GM13976 (cell line): Measurements from ENCODE around the gene CD1D.
"Not testable (repeated sequence)": the region's sequence is repeated elsewhere in the genome, so short reads cannot be mapped to it uniquely, and the experiment has no call there.

Experiments
- DNase-seq: peaks from one replicate; pipeline ENCODE4 v3.0.0; 2012; ENCODE audit warnings: low spot score
- in situ Hi-C: fragments of 300-500 bp; cut with MboI; formaldehyde crosslinking; loops from one replicate; pipeline ENCODE4 v1.12.0; 2022; ENCODE audit warnings: low sequenced_read_pairs, mixed read lengths, inconsistent platforms; ENCODE audit not compliant: unreplicated experiment
- TF ChIP-seq, protein P1 (sequence below): IDR thresholded peaks from 2 replicates; pipeline ENCODE4 v1.5.1; 2012; ENCODE audit warnings: borderline replicate concordance, mild to moderate bottlenecking; ENCODE audit not compliant: insufficient read depth; ENCODE audit errors: extremely low read depth, missing control alignments, control extremely low read depth

Gene CD1D

GRCh38 chr1:158163000-158163947 lies 17.4 kb upstream of the CD1D start:
- TF ChIP-seq, protein P1, sequence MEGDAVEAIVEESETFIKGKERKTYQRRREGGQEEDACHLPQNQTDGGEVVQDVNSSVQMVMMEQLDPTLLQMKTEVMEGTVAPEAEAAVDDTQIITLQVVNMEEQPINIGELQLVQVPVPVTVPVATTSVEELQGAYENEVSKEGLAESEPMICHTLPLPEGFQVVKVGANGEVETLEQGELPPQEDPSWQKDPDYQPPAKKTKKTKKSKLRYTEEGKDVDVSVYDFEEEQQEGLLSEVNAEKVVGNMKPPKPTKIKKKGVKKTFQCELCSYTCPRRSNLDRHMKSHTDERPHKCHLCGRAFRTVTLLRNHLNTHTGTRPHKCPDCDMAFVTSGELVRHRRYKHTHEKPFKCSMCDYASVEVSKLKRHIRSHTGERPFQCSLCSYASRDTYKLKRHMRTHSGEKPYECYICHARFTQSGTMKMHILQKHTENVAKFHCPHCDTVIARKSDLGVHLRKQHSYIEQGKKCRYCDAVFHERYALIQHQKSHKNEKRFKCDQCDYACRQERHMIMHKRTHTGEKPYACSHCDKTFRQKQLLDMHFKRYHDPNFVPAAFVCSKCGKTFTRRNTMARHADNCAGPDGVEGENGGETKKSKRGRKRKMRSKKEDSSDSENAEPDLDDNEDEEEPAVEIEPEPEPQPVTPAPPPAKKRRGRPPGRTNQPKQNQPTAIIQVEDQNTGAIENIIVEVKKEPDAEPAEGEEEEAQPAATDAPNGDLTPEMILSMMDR = no peak
- in situ Hi-C loops = no loop called here
- DNase-seq = peak; percentile 51

- no peak for DNase-seq
- in situ Hi-C loops = no loop called here
- TF ChIP-seq, protein P1 = no peak
Observed at GRCh38 chr1:158169105-158169504, 11.6 kb upstream of the CD1D start.

DNA sequence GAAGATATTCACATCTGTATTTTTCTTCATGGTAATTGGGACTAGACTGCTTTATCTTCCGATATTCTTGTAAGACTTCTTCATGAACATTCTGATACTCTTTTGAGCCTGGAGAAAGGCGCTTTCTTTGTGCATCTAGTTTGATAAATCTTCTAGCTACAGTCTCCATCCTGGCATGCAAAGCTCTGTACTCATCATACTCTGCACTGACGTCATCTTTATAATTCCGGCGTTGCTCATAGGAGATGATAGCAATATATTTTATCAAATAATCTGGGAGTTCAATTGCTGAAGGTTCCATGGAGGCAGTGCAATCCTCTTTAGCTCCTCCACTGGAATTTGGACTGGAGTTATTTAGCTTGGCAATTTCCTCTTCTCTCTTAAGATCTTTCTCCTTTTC lies 4.8 kb upstream of the CD1D start:
- DNase-seq, in situ Hi-C loops: not testable (repeated sequence)

GRCh38 chr1:158176399-158176798 lies 4.3 kb upstream of the CD1D start:
- TF ChIP-seq, protein P1 = no peak
- DNase-seq = no peak
- in situ Hi-C loops = no loop called here

GRCh38 chr1:158176849-158177699 lies 3.6 kb upstream of the CD1D start:
- DNase-seq, in situ Hi-C loops: not testable (repeated sequence)

DNA sequence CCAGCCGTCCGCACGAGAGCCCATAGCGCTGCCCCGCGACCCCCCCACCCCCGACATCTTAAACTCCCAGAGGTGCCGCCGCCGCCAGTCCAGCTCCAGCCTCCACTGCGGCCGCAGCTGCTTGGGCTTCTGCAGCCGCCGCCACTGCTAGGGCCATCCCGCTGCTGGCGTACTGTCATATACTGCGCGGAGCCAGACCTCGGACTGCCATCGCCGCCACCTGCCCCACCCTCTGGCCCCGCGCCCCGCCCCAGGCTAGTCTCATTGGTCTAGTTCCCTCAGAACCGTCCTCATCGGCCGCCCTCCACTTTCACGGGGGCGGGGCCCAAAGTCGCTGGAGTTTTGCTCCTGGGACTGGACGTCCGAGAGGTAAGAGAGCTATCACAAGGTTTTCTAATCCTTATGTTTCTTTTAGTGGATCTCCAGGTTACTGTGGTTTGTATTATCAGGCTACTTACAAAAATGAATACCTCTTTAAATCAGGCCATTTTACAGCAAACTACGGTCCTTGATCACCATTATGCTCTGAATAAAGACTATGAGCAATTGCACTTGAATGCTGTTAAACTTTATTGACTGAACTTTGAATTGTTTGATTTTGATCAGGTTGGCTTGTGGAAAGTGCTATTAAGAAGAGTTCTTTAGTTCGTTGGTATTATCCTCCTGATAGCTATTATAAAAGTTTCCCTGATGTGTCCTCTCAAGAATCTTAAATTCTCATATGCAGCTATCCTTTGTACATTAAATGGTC lies 2.8 kb upstream of the CD1D start:
- TF ChIP-seq, protein P1 = no peak
- no peak for DNase-seq
- in situ Hi-C loops = no loop called here

DNA sequence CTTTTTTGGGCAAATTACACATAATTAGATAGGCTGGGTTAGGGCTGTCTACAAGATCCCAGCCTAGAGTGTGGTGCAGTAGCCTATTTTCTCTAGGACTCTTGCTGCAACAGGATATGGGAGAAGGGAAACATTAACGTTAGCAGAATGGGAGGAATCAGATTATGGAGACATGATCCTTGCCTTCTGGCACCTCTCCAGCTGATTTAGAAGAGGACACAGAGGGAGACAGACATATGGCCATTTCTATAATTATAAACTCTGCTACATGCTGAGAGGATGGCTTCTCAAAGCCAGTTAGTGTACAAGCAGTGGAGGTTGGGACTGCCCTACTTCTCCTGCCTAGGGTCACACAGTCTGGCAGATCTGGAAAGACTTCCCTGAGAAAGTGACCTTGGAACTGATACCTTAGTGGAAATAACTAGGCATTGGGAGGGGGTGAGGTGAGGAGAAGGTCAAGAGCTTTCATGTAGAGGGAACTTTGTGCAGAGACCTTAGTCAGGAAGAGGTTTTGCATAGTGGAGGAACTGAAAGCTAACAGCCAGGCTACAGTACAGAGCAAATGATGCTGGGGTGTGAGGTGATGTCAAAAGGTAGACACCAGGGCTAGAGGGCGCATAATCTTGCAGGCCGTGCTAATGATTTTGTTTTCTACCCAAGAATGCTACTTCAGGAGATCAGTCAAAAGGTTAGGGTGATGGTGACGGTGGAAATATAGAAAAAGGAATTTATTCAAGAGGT lies 1.2 kb upstream of the CD1D start:
- DNase-seq = peak; percentile 78
- TF ChIP-seq, protein P1 = peak; percentile 7
- in situ Hi-C loops = no loop called here
